ENCODE data around the gene NKX2-2.
"Not testable (repeated sequence)": the region's sequence is repeated elsewhere in the genome, so short reads cannot be mapped to it uniquely, and the experiment has no call there.

The NKX2-2 gene

GRCh38 chr20:21499641-21500040, 14.2 kb downstream of the NKX2-2 start:
- Histone ChIP-seq H3K4me1 (ENCODE audit: control insufficient read depth, insufficient read depth, low read length) (peaks cover 6% of the 10 kb centered on the region; the same call in 1 of the 2 replicates), H3K27ac (ENCODE audit: low read length) (no peak overlapping the region), H3K4me3 (ENCODE audit: low read length) (no peak overlapping the region), H3K27me3 (ENCODE audit: control insufficient read depth, insufficient read depth, low read length) (no peaks in the 10 kb centered on the region; the same call in 1 of the 2 replicates), H3K9me3 (ENCODE audit: control insufficient read depth, insufficient read depth, low read length) (no peaks in the 10 kb centered on the region), H3K36me3 (ENCODE audit: control insufficient read depth, insufficient read depth, low read length) (no peaks in the 10 kb centered on the region)
- WGBS (ENCODE audit: insufficient coverage, insufficient read length), result no CpG with 5 or more reads among the region's 7 CpGs
- no peak for DNase-seq (ENCODE audit: low read depth, low spot score)

- Histone ChIP-seq H3K4me1 (ENCODE audit: control insufficient read depth, insufficient read depth, low read length) (peaks cover 6% of the 10 kb centered on the region; the same call in 1 of the 2 replicates), H3K4me3 (ENCODE audit: low read length) (no peak overlapping the region), H3K36me3 (ENCODE audit: control insufficient read depth, insufficient read depth, low read length) (no peaks in the 10 kb centered on the region), H3K9me3 (ENCODE audit: control insufficient read depth, insufficient read depth, low read length) (no peaks in the 10 kb centered on the region), H3K27ac (ENCODE audit: low read length) (no peak overlapping the region), H3K27me3 (ENCODE audit: control insufficient read depth, insufficient read depth, low read length) (no peaks in the 10 kb centered on the region; the same call in 1 of the 2 replicates)
- WGBS (ENCODE audit: insufficient coverage, insufficient read length), result no CpG with 5 or more reads among the region's 4 CpGs
- no peak for DNase-seq (ENCODE audit: low read depth, low spot score)
These were observed 15.2 kb downstream of the NKX2-2 start for GRCh38 chr20:21498635-21499034.

- H3K4me1 ChIP-seq (ENCODE audit: control insufficient read depth, insufficient read depth, low read length), result peaks cover 6% of the 10 kb centered on the region; the same call in 1 of the 2 replicates
- no peak overlapping the region for H3K4me3 ChIP-seq (ENCODE audit: low read length)
- H3K27ac ChIP-seq (ENCODE audit: low read length), result no peak overlapping the region
- no peaks in the 10 kb centered on the region; the same call in 1 of the 2 replicates for H3K27me3 ChIP-seq (ENCODE audit: control insufficient read depth, insufficient read depth, low read length)
- DNase-seq (ENCODE audit: low read depth, low spot score), result no peak
- WGBS (ENCODE audit: insufficient coverage, insufficient read length), result no CpG with 5 or more reads among the region's 6 CpGs
- H3K9me3 ChIP-seq (ENCODE audit: control insufficient read depth, insufficient read depth, low read length), result no peaks in the 10 kb centered on the region
- H3K36me3 ChIP-seq (ENCODE audit: control insufficient read depth, insufficient read depth, low read length), result no peaks in the 10 kb centered on the region
These were observed 15.7 kb downstream of the NKX2-2 start for GRCh38 chr20:21498195-21498594.

GRCh38 chr20:21496452-21496851, 17.4 kb downstream of the NKX2-2 start:
- H3K9me3 ChIP-seq (ENCODE audit: control insufficient read depth, insufficient read depth, low read length), result no peaks in the 10 kb centered on the region
- H3K27me3 ChIP-seq (ENCODE audit: control insufficient read depth, insufficient read depth, low read length), result no peaks in the 10 kb centered on the region; the same call in 1 of the 2 replicates
- no CpG with 5 or more reads among the region's 5 CpGs for WGBS (ENCODE audit: insufficient coverage, insufficient read length)
- no peak overlapping the region for H3K27ac ChIP-seq (ENCODE audit: low read length)
- no peak for DNase-seq (ENCODE audit: low read depth, low spot score)
- peaks cover 6% of the 10 kb centered on the region; the same call in 1 of the 2 replicates for H3K4me1 ChIP-seq (ENCODE audit: control insufficient read depth, insufficient read depth, low read length)
- no peak overlapping the region for H3K4me3 ChIP-seq (ENCODE audit: low read length)
- H3K36me3 ChIP-seq (ENCODE audit: control insufficient read depth, insufficient read depth, low read length), result no peaks in the 10 kb centered on the region

GRCh38 chr20:21493049-21493448, 20.8 kb downstream of the NKX2-2 start:
- H3K27ac ChIP-seq (ENCODE audit: low read length), result no peak overlapping the region
- no peak for DNase-seq (ENCODE audit: low read depth, low spot score)
- no peaks in the 10 kb centered on the region for H3K9me3 ChIP-seq (ENCODE audit: control insufficient read depth, insufficient read depth, low read length)
- no CpG with 5 or more reads among the region's 6 CpGs for WGBS (ENCODE audit: insufficient coverage, insufficient read length)
- no peak overlapping the region for H3K4me3 ChIP-seq (ENCODE audit: low read length)
- H3K36me3 ChIP-seq (ENCODE audit: control insufficient read depth, insufficient read depth, low read length), result no peaks in the 10 kb centered on the region
- no peaks in the 10 kb centered on the region for H3K27me3 ChIP-seq (ENCODE audit: control insufficient read depth, insufficient read depth, low read length)
- H3K4me1 ChIP-seq (ENCODE audit: control insufficient read depth, insufficient read depth, low read length), result no peaks in the 10 kb centered on the region

- no peak for DNase-seq (ENCODE audit: low read depth, low spot score)
- Histone ChIP-seq H3K36me3 (ENCODE audit: control insufficient read depth, insufficient read depth, low read length) (no peaks in the 10 kb centered on the region), H3K27me3 (ENCODE audit: control insufficient read depth, insufficient read depth, low read length) (no peaks in the 10 kb centered on the region), H3K4me3 (ENCODE audit: low read length) (no peak overlapping the region), H3K27ac (ENCODE audit: low read length) (no peak overlapping the region), H3K4me1 (ENCODE audit: control insufficient read depth, insufficient read depth, low read length) (no peaks in the 10 kb centered on the region), H3K9me3 (ENCODE audit: control insufficient read depth, insufficient read depth, low read length) (no peaks in the 10 kb centered on the region)
- WGBS (ENCODE audit: insufficient coverage, insufficient read length), result no CpG with 5 or more reads among the region's 2 CpGs
These were observed 23.8 kb downstream of the NKX2-2 start for GRCh38 chr20:21490105-21490504.

- DNase-seq (ENCODE audit: low read depth, low spot score); H3K27me3 ChIP-seq (ENCODE audit: control insufficient read depth, insufficient read depth, low read length); H3K4me1 ChIP-seq (ENCODE audit: control insufficient read depth, insufficient read depth, low read length); H3K36me3 ChIP-seq (ENCODE audit: control insufficient read depth, insufficient read depth, low read length); H3K4me3 ChIP-seq (ENCODE audit: low read length); H3K9me3 ChIP-seq (ENCODE audit: control insufficient read depth, insufficient read depth, low read length); H3K27ac ChIP-seq (ENCODE audit: low read length): not testable (repeated sequence)
- WGBS (ENCODE audit: insufficient coverage, insufficient read length), result no CpG with 5 or more reads among the region's 2 CpGs
These were observed 33.7 kb downstream of the NKX2-2 start for GRCh38 chr20:21480144-21480543.

GRCh38 chr20:21465799-21466198, 48.1 kb downstream of the NKX2-2 start:
- no peaks in the 10 kb centered on the region for H3K27me3 ChIP-seq (ENCODE audit: control insufficient read depth, insufficient read depth, low read length)
- no peaks in the 10 kb centered on the region for H3K9me3 ChIP-seq (ENCODE audit: control insufficient read depth, insufficient read depth, low read length)
- H3K27ac ChIP-seq (ENCODE audit: low read length), result no peak overlapping the region
- H3K4me1 ChIP-seq (ENCODE audit: control insufficient read depth, insufficient read depth, low read length), result no peaks in the 10 kb centered on the region
- H3K36me3 ChIP-seq (ENCODE audit: control insufficient read depth, insufficient read depth, low read length), result no peaks in the 10 kb centered on the region
- H3K4me3 ChIP-seq (ENCODE audit: low read length), result no peak overlapping the region
- no peak for DNase-seq (ENCODE audit: low read depth, low spot score)

GRCh38 chr20:21464916-21465315, 48.9 kb downstream of the NKX2-2 start:
- H3K9me3 ChIP-seq (ENCODE audit: control insufficient read depth, insufficient read depth, low read length), result no peaks in the 10 kb centered on the region
- no peak for DNase-seq (ENCODE audit: low read depth, low spot score)
- no peaks in the 10 kb centered on the region for H3K27me3 ChIP-seq (ENCODE audit: control insufficient read depth, insufficient read depth, low read length)
- H3K4me1 ChIP-seq (ENCODE audit: control insufficient read depth, insufficient read depth, low read length), result no peaks in the 10 kb centered on the region
- no peak overlapping the region for H3K27ac ChIP-seq (ENCODE audit: low read length)
- H3K36me3 ChIP-seq (ENCODE audit: control insufficient read depth, insufficient read depth, low read length), result no peaks in the 10 kb centered on the region
- no peak overlapping the region for H3K4me3 ChIP-seq (ENCODE audit: low read length)
- no CpG with 5 or more reads among the region's 2 CpGs for WGBS (ENCODE audit: insufficient coverage, insufficient read length)

Measured in iPS DF 6.9 (cell line).